HepG2 (cell line): ENCODE measurements around the gene ADD2. TPM values are rescaled to one million over a fixed set of nuclear protein-coding genes. Genes with fewer than 3 reads are reported as not detected.

Source experiments
- ELF3 ChIP-seq: IDR thresholded peaks from 2 replicates; pipeline ENCODE4 v1.6.1; 2016; ENCODE audit warnings: missing genetic modification reagents, missing compliant biosample characterization
- ERF ChIP-seq: IDR thresholded peaks from 2 replicates; pipeline ENCODE4 v1.6.1; 2018; ENCODE audit warnings: missing biosample characterization, missing genetic modification reagents
- FOXA1 ChIP-seq, 2 experiments: fragments of 450-650 bp in 1 of 2; sonication (generic) in 1 of 2; formaldehyde crosslinking in 1 of 2; IDR thresholded peaks; 2 replicates each; pipeline versions ENCODE4 v1.4.0 to v1.6.1; 2016 to 2020; ENCODE audit warnings: missing genetic modification reagents in 1 of 2
- MYC ChIP-seq: sonication (generic); formaldehyde crosslinking; IDR thresholded peaks from 2 replicates; pipeline ENCODE4 v1.9.0; 2021; ENCODE audit warnings: missing genetic modification reagents, borderline replicate concordance
- ONECUT2 ChIP-seq: sonication (generic); formaldehyde crosslinking; IDR thresholded peaks from 2 replicates; pipeline ENCODE4 v1.4.0; 2020; ENCODE audit warnings: missing genetic modification reagents
- RAD21 ChIP-seq: fragments of 450-650 bp; formaldehyde crosslinking; IDR thresholded peaks from 2 replicates; pipeline ENCODE4 v1.5.0; 2020; ENCODE audit warnings: mild to moderate bottlenecking
- RXRB ChIP-seq: IDR thresholded peaks from 2 replicates; pipeline ENCODE4 v1.6.1; 2016; ENCODE audit warnings: borderline replicate concordance, missing genetic modification reagents, missing compliant biosample characterization
- SALL1 ChIP-seq: sonication (generic); formaldehyde crosslinking; IDR thresholded peaks from 2 replicates; pipeline ENCODE4 v1.8.0; 2022; ENCODE audit warnings: mild to moderate bottlenecking, missing genetic modification reagents
- SP140L ChIP-seq: sonication (generic); formaldehyde crosslinking; IDR thresholded peaks from 2 replicates; pipeline ENCODE4 v1.4.0; 2020; ENCODE audit warnings: missing genetic modification reagents, borderline replicate concordance
- STAG1 ChIP-seq: sonication (generic); formaldehyde crosslinking; IDR thresholded peaks from 2 replicates; pipeline ENCODE4 v1.4.0; 2020; ENCODE audit warnings: missing genetic modification reagents
- TEAD3 ChIP-seq: optimal IDR thresholded peaks from 2 replicates; pipeline ENCODE3; 2016; ENCODE audit warnings: borderline replicate concordance
- XRCC5 ChIP-seq: fragments of 200-400 bp; formaldehyde crosslinking; optimal IDR thresholded peaks from 2 replicates; pipeline ENCODE3; 2017; ENCODE audit warnings: mild to moderate bottlenecking, low read length
- ZNF337 ChIP-seq: sonication (generic); formaldehyde crosslinking; IDR thresholded peaks from 2 replicates; pipeline ENCODE4 v1.5.1; 2020; ENCODE audit warnings: missing genetic modification reagents, low read depth, mild to moderate bottlenecking, borderline replicate concordance
- ZNF547 ChIP-seq: sonication (generic); formaldehyde crosslinking; IDR thresholded peaks from 2 replicates; pipeline ENCODE4 v1.5.1; 2020; ENCODE audit warnings: mild to moderate bottlenecking, missing genetic modification reagents
- ZNF83 ChIP-seq: sonication (generic); formaldehyde crosslinking; IDR thresholded peaks from 2 replicates; pipeline ENCODE4 v1.4.0; 2020; ENCODE audit warnings: missing genetic modification reagents, mild to moderate bottlenecking, borderline replicate concordance
- polyA plus RNA-seq, 8 experiments: library from polyadenylated mRNA; depleted of rRNA in 3 of 8; stranded (reverse) in 7 of 8; unstranded in 1 of 8; fragments of >200 nt; fragmentation: Illumina TruSeq in 4 of 8; extraction: Trizol in 4 of 8; gene quantifications; 2 replicates each; pipeline versions ENCODE4 v1.2.1 to v1.2.3, GENCODE V29; 2011 to 2016; ENCODE audit warnings: low read depth in 4 of 8, missing spikeins in 1 of 8, mixed read lengths in 1 of 8; ENCODE audit not compliant: insufficient read depth in 1 of 8
- total RNA-seq, 5 experiments: library from RNA; depleted of rRNA; stranded (reverse); fragments of >200 nt; fragmentation: Illumina TruSeq; extraction: Trizol; gene quantifications; 2 replicates each; pipeline ENCODE4 v1.2.3, GENCODE V29; 2016; ENCODE audit warnings: low read depth in 1 of 5
- TF ChIP-seq, protein P1 (sequence below): IDR thresholded peaks from 2 replicates; pipeline ENCODE4 v1.6.1; 2018; ENCODE audit warnings: missing genetic modification reagents, mild to moderate bottlenecking, missing compliant biosample characterization
- TF ChIP-seq, protein P2 (sequence below): sonication (generic); formaldehyde crosslinking; IDR thresholded peaks from 2 replicates; pipeline ENCODE4 v1.8.0; 2022; ENCODE audit warnings: missing genetic modification reagents, mild to moderate bottlenecking, borderline replicate concordance
- TF ChIP-seq, protein P3 (sequence below), 2 experiments: sonication (generic) in 1 of 2; formaldehyde crosslinking in 1 of 2; IDR thresholded peaks; 2 replicates each; pipeline versions ENCODE4 v1.4.0 to v1.6.1; 2018 to 2020; ENCODE audit warnings: missing genetic modification reagents in 2 of 2, borderline replicate concordance in 1 of 2, low read depth in 1 of 2, mild to moderate bottlenecking in 1 of 2, missing biosample characterization in 1 of 2

The ADD2 gene
- total and polyA plus RNA-seq, 2 of the 13 experiments (the other 11 are each of a cell fraction or from before 2014, with no cell fraction given) = 0.05 to 0.13 TPM

DNA sequence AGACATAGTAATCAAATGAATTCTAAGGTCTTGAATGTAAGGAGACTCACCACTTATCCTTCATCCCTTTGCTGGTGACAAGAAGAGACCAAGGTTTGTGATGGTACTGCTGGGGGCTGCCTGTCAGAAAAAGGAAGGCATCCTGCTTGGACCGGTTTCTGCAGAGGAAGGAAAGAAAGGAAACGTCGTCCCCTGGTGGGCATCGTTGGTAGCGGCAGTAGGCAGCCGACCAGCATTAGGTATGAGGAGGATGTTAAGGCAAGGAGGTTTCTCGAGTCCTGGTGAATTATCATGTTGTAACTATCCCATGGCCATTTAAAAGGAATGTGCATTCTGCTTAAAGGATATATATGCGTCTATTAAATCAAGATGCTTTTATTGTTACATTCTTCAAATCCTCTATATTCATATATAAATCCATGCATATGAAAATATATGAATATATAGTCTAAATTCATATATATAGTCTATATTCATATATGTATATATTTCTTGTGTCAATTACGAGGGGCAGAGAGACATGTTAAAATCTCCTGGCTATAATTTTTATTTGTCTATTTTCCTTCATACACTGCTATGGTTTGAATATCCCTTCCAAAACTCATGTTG, 120.0 kb downstream of the ADD2 start (continued):
- 0 out of 2 replicates have a peak, but pooled peaks have one; percentile 32 for TF ChIP-seq SALL1
- peak; percentile 100 for TF ChIP-seq STAG1 (CRISPR knock-in tag)
- TF ChIP-seq ZNF547 (CRISPR knock-in tag) = 0 out of 2 replicates have a peak, but pooled peaks have one; percentile 47
- TF ChIP-seq SP140L = 0 out of 2 replicates have a peak, but pooled peaks have one; percentile 43
- TF ChIP-seq ERF = peak; percentile 47; the same call in 1 of the 2 replicates
- TF ChIP-seq, protein P1, sequence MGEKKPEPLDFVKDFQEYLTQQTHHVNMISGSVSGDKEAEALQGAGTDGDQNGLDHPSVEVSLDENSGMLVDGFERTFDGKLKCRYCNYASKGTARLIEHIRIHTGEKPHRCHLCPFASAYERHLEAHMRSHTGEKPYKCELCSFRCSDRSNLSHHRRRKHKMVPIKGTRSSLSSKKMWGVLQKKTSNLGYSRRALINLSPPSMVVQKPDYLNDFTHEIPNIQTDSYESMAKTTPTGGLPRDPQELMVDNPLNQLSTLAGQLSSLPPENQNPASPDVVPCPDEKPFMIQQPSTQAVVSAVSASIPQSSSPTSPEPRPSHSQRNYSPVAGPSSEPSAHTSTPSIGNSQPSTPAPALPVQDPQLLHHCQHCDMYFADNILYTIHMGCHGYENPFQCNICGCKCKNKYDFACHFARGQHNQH = peak; percentile 29; the same call in 1 of the 2 replicates
- 0 out of 2 replicates have a peak, but pooled peaks have one; percentile 18 for TF ChIP-seq RXRB (CRISPR knock-in tag)
- TF ChIP-seq RAD21 (CRISPR knock-in tag) = peak; percentile 89
- TF ChIP-seq ZNF337 (CRISPR knock-in tag) = peak; percentile 89; the same call in 1 of the 2 replicates
- TF ChIP-seq ELF3 (CRISPR knock-in tag) = peak; percentile 37; the same call in 1 of the 2 replicates
- TF ChIP-seq ZNF83 = peak; percentile 63; the same call in 1 of the 2 replicates
- TF ChIP-seq, protein P2, sequence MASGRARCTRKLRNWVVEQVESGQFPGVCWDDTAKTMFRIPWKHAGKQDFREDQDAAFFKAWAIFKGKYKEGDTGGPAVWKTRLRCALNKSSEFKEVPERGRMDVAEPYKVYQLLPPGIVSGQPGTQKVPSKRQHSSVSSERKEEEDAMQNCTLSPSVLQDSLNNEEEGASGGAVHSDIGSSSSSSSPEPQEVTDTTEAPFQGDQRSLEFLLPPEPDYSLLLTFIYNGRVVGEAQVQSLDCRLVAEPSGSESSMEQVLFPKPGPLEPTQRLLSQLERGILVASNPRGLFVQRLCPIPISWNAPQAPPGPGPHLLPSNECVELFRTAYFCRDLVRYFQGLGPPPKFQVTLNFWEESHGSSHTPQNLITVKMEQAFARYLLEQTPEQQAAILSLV (CRISPR knock-in tag) = 0 out of 2 replicates have a peak, but pooled peaks have one; percentile 40
- peak; percentile 72 for TF ChIP-seq XRCC5
- no peak for TF ChIP-seq FOXA1 (IDR thresholded peaks at IDR 0.05)
- TF ChIP-seq FOXA1 (CRISPR knock-in tag; IDR thresholded peaks at IDR 0.05) = no peak
- TF ChIP-seq MYC (CRISPR knock-in tag) = no peak
- TF ChIP-seq, protein P3, sequence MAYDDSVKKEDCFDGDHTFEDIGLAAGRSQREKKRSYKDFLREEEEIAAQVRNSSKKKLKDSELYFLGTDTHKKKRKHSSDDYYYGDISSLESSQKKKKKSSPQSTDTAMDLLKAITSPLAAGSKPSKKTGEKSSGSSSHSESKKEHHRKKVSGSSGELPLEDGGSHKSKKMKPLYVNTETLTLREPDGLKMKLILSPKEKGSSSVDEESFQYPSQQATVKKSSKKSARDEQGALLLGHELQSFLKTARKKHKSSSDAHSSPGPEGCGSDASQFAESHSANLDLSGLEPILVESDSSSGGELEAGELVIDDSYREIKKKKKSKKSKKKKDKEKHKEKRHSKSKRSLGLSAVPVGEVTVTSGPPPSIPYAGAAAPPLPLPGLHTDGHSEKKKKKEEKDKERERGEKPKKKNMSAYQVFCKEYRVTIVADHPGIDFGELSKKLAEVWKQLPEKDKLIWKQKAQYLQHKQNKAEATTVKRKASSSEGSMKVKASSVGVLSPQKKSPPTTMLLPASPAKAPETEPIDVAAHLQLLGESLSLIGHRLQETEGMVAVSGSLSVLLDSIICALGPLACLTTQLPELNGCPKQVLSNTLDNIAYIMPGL (CRISPR knock-in tag; IDR thresholded peaks at IDR 0.05; ENCODE audit: borderline replicate concordance in 1 of 2, low read depth in 1 of 2) = peak in 1 of 2 experiments; percentile 69; a peak in 1 of 4 replicates
- TF ChIP-seq ONECUT2 (CRISPR knock-in tag) = no peak
- TF ChIP-seq TEAD3 = peak; percentile 38
- TF ChIP-seq, all 625 proteins: peak for 24
